B cell (primary cell): ENCODE results near the gene ZNF14. TPM values are rescaled to one million over a fixed set of nuclear protein-coding genes. Genes with fewer than 3 reads are reported as not detected.
A peak's percentile ranks its signal among the peaks of the same experiment; 100 is the strongest.

Experiments used
- ATAC-seq: fragments of 200-7000 bp; cut with Tn5 transposase; one replicate; pipeline ENCODE4 v1.10.0; 2021; ENCODE audit warnings: low read depth, mild to moderate bottlenecking, moderate number of reproducible peaks, moderate library complexity
- CTCF ChIA-PET: fragments of 350-600 bp; sonication (Branson Sonifier 250); formaldehyde crosslinking; loops from one replicate; lab custom pipeline; 2021; ENCODE audit warnings: antibody characterized with exemption, inconsistent platforms; lab: Charles Lee
- POLR2A ChIA-PET: fragments of 350-600 bp; sonication (Branson Sonifier 250); formaldehyde crosslinking; loops from one replicate; lab custom pipeline; 2021; ENCODE audit warnings: antibody characterized with exemption; lab: Charles Lee
- DNase-seq: peaks from one replicate; pipeline ENCODE4 v3.0.0; 2013
- H2AFZ ChIP-seq: 2 replicates; pipeline ENCODE4 v1.6.1; 2012; ENCODE audit warnings: mild to moderate bottlenecking, low read depth, low read length; ENCODE audit not compliant: insufficient read depth, poor library complexity, severe bottlenecking
- H3K27ac ChIP-seq, 2 donors: 1 replicate in 1 of 2; 2 replicates in 1 of 2; pipeline ENCODE4 v1.5.1; 2012 to 2013; ENCODE audit warnings: low read length in 2 of 2, mild to moderate bottlenecking in 2 of 2, moderate library complexity in 1 of 2
- H3K27me3 ChIP-seq, 4 experiments: fragments of 200-600 bp in 1 of 4; sonication (generic) in 1 of 4; replicated peaks in 1 of 4; 1 replicate in 2 of 4; 2 replicates in 2 of 4; pipeline versions ENCODE4 v1.6.1 to v1.7.0; 2013 to 2016; ENCODE audit warnings: low read length in 3 of 4, mild to moderate bottlenecking in 2 of 4, mixed read lengths in 1 of 4, moderate library complexity in 1 of 4; ENCODE audit not compliant: insufficient read depth in 4 of 4, control insufficient read depth in 3 of 4; ENCODE audit errors: control extremely low read depth in 1 of 4
- H3K36me3 ChIP-seq, 2 experiments: replicated peaks in 1 of 2; 1 replicate in 1 of 2; 2 replicates in 1 of 2; pipeline versions ENCODE4 v1.6.1 to v1.7.1; 2013; ENCODE audit warnings: low read length in 1 of 2; ENCODE audit not compliant: insufficient read depth in 2 of 2, control insufficient read depth in 1 of 2; ENCODE audit errors: control extremely low read depth in 1 of 2, extremely low read depth in 1 of 2
- H3K4me1 ChIP-seq, 2 donors: fragments of 200-600 bp in 1 of 2; sonication (generic) in 1 of 2; 1 replicate in 1 of 2; 2 replicates in 1 of 2; pipeline versions ENCODE4 v1.5.1 to v1.6.1; 2013 to 2017; ENCODE audit warnings: low read length in 2 of 2; ENCODE audit not compliant: control insufficient read depth in 2 of 2, insufficient read depth in 2 of 2
- H3K4me2 ChIP-seq: replicated peaks from 2 replicates; pipeline ENCODE3; 2012; ENCODE audit warnings: mild to moderate bottlenecking, low read depth, low read length; ENCODE audit not compliant: poor library complexity, severe bottlenecking
- H3K4me3 ChIP-seq, 5 experiments: fragments of 200-600 bp in 1 of 5; sonication (generic) in 1 of 5; 1 replicate in 3 of 5; 2 replicates in 2 of 5; pipeline versions ENCODE4 v1.5.1 to v1.7.0; 2011 to 2016; ENCODE audit warnings: low read length in 4 of 5, mild to moderate bottlenecking in 4 of 5, low read depth in 2 of 5, control low read depth in 1 of 5, moderate library complexity in 1 of 5; ENCODE audit not compliant: insufficient read depth in 1 of 5; ENCODE audit errors: control extremely low read depth in 1 of 5, extremely low read depth in 1 of 5
- H3K79me2 ChIP-seq: fragments of 200-600 bp; sonication (generic); one replicate; pipeline ENCODE4 v1.6.0; 2016; ENCODE audit warnings: low read length; ENCODE audit not compliant: control insufficient read depth, insufficient read depth
- H3K9ac ChIP-seq: fragments of 200-600 bp; sonication (generic); 2 replicates; pipeline ENCODE4 v1.6.1; 2017; ENCODE audit warnings: mild to moderate bottlenecking, low read length, moderate library complexity
- H3K9me3 ChIP-seq, 3 donors: one replicate each; pipeline versions ENCODE4 v1.6.1 to v1.7.1; 2013; ENCODE audit warnings: low read length in 2 of 3; ENCODE audit not compliant: control insufficient read depth in 2 of 3, insufficient read depth in 1 of 3; ENCODE audit errors: control extremely low read depth in 1 of 3
- H4K20me1 ChIP-seq: 2 replicates; pipeline ENCODE4 v1.6.0; 2012; ENCODE audit warnings: mild to moderate bottlenecking, low read length; ENCODE audit not compliant: insufficient read depth, control insufficient read depth, poor library complexity, severe bottlenecking
- H3K27ac Mint-ChIP-seq: one replicate; pipeline ENCODE4 v1.8.0; 2021; ENCODE audit warnings: mixed read lengths
- H3K27me3 Mint-ChIP-seq: one replicate; pipeline ENCODE4 v1.8.0; 2021; ENCODE audit warnings: mixed read lengths
- H3K4me1 Mint-ChIP-seq: one replicate; pipeline ENCODE4 v1.8.0; 2021; ENCODE audit warnings: mixed read lengths
- H3K4me3 Mint-ChIP-seq: one replicate; pipeline ENCODE4 v1.8.0; 2021; ENCODE audit warnings: mixed read lengths
- H3K9me3 Mint-ChIP-seq: one replicate; pipeline ENCODE4 v1.8.0; 2022; ENCODE audit warnings: mixed read lengths; ENCODE audit not compliant: insufficient read depth
- CTCF ChIP-seq: fragments of 200-600 bp; IDR thresholded peaks from one replicate; pipeline ENCODE4 v1.8.0; 2022; ENCODE audit warnings: antibody characterized with exemption, mild to moderate bottlenecking
- EZH2 ChIP-seq: IDR thresholded peaks from 2 replicates; pipeline ENCODE4 v1.6.1; 2012; ENCODE audit warnings: borderline replicate concordance, low read depth, mild to moderate bottlenecking, moderate library complexity, low read length; ENCODE audit not compliant: insufficient read depth, poor library complexity, severe bottlenecking
- WGBS: methylation state at CpG from one replicate; pipeline ENCODE4 v1.1.5; 2013; ENCODE audit warnings: missing lambda C conversion rate; ENCODE audit not compliant: insufficient coverage; 5-methylcytosine and 5-hydroxymethylcytosine counted together
- intact Hi-C: fragments of 100-400 bp; cut with micrococcal nuclease; formaldehyde crosslinking; loops from one replicate; pipeline ENCODE4 v1.10.0; 2022
- polyA plus RNA-seq: library from polyadenylated mRNA; depleted of rRNA; stranded (reverse); fragments of >200 nt; gene quantifications from 2 replicates; pipeline ENCODE4 v1.2.3, GENCODE V29; 2012
- total RNA-seq, 2 donors: library from RNA; stranded (reverse); fragments of 120-200 nt in 1 of 2; gene quantifications; 1 replicate in 1 of 2; 2 replicates in 1 of 2; pipeline versions ENCODE4 v1.2.3 to v1.2.4, GENCODE V29; 2013 to 2022

ZNF14 gene
- total and polyA plus RNA-seq, 2 donors (not counting 1 experiment from before 2014, with no cell fraction given) = 3.4 to 21.0 TPM

- H3K27me3 Mint-ChIP-seq = no peaks in the 10 kb centered on the region
- H3K27me3 ChIP-seq = no peaks in the 10 kb centered on the region
- H3K9ac ChIP-seq = peak overlapping the region; percentile 95
- H3K4me1 ChIP-seq = peaks cover 31 to 46% of the 10 kb centered on the region in 2 donors
- no peaks in the 10 kb centered on the region for H3K9me3 Mint-ChIP-seq
- CTCF ChIA-PET = interaction anchor here (1.2 kb wide), 1 partner anchor 289 kb away, joined by 5 read pairs; no protein-coding TSS in a partner anchor
- no peak for TF ChIP-seq EZH2
- TF ChIP-seq CTCF = no peak
- intact Hi-C loops = no loop called here
- H3K4me1 Mint-ChIP-seq = peaks cover 43% of the 10 kb centered on the region
- H4K20me1 ChIP-seq = peaks cover 13% of the 10 kb centered on the region
- 87% methylated on average over 9 of the region's 10 CpGs for WGBS
- ATAC-seq (no peak), DNase-seq (no peak)
- H3K4me3 ChIP-seq = peak overlapping the region; percentile 62 to 98 (median 96)
- peak overlapping the region in 1 of 2 donors; percentile 91 for H3K27ac ChIP-seq
- no peak overlapping the region for H2AFZ ChIP-seq
- peak overlapping the region; percentile 99 for H3K4me3 Mint-ChIP-seq
- peaks cover 4 to 22% of the 10 kb centered on the region in 2 experiments for H3K36me3 ChIP-seq
- peaks cover 0 to 23% (median 0%) of the 10 kb centered on the region in 3 donors for H3K9me3 ChIP-seq
- peak overlapping the region; percentile 99 for H3K27ac Mint-ChIP-seq
- POLR2A ChIA-PET = interaction anchor here (0.7 to 1.6 kb wide), 4 partner anchors 8 to 152 kb away, joined by 3 to 9 read pairs (median 3); partner anchors contain the start of gene ZNF506
- peak overlapping the region; percentile 92 for H3K4me2 ChIP-seq
- H3K79me2 ChIP-seq = peaks cover 66% of the 10 kb centered on the region
Measured at GRCh38 chr19:19670070-19670551, 62.8 kb downstream of the ZNF14 start.
